ENCODE measurements around the gene ADAMTSL4.
"Not testable (repeated sequence)": the region's sequence is repeated elsewhere in the genome, so short reads cannot be mapped to it uniquely, and the experiment has no call there.

ADAMTSL4 gene

DNA sequence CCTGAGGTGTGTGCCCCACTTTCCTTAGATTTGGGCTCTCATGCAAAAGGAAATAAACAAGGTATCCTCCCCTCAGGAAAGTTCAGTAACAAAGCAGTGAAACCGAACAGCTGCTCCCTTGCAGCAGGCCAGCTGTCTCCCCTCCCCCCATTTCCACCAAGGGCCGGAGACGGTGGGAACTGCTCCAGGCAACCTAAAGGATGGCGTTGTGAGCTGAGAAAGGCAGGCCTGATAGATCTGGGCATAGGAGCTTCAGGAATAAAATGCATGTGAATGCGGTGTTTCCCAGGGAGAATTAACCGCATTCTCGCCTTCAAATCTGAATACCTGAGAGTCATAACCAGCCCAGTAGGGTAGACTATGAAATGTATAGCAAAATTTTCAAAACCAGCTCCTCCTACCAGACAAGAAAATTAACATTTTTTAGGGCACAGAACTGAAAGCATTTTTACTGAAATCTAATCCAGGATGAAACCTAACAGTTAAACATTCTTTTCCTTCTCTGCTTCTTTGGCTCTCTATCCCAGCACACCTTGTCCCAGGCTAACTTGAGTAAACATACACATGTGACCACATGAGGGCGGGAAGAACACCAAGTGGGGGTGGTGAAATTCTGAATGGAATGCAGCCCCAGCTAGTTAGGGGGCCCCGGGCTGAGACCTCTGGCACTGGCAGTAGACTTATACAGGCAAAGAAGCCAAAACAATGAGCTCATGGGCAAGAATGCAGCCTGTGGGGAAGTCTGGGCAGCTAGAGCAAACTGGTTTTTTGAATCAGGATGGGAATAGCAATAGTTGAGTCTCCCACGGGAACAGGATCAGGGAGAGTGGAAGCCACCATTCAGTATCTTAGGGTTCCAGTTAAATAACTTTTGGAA is 18.7 kb downstream of the ADAMTSL4 start:
- peak; percentile 51 for DNase-seq (ENCODE audit: low read depth)

DNA sequence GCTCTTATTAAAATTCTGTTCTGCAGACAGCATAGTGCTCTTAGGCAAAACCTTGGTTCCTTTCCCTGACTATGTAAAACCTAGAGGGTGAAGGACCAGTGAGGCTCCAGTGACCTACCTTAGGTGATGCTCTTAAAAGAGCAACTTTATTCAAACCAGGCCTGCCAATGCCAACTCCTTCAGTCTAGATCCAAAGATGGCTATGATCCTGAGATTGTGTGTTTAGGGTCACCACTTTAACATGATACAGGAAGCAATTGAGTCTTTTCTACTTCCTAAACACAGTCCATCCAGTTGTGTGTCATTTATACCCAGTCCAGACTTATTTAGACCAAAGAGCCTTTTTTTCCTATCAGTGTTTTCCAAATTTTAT is 19.4 kb downstream of the ADAMTSL4 start:
- DNase-seq (ENCODE audit: low read depth), result no peak

DNA sequence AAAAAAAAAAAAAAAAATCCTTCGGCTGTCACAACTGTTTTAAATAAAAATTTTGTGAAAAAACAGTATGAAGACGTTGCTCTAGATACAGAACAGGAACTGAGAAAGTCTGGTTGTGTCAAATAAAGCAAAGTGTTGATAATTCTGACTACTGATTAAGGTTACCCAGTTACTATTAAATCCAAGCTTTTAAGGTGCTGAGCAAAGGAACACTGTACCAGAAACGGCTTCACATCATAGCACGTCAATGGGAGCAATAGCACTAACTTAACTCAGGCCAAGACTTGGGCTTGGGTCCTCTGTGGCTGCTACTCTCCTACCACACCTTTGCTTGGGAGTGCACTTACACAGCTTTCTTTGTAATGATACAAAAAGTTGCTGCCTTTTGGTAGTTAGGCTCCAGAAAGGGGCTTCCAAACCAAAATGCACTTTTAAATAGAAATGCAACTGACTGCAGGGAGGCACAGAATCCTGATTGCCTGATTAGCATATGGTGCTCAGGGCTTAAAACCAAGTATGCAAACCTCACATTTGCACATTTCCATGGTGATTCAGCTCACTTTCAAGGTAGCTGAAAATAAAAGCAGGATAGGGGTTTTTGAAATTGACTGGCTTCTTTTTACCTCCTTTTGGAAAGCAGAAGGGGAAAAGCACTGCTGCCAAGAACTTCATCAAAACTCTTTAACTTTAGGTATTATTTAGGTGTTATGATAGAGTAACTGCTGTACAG is 23.9 kb downstream of the ADAMTSL4 start:
- no peak for DNase-seq (ENCODE audit: low read depth)

DNA sequence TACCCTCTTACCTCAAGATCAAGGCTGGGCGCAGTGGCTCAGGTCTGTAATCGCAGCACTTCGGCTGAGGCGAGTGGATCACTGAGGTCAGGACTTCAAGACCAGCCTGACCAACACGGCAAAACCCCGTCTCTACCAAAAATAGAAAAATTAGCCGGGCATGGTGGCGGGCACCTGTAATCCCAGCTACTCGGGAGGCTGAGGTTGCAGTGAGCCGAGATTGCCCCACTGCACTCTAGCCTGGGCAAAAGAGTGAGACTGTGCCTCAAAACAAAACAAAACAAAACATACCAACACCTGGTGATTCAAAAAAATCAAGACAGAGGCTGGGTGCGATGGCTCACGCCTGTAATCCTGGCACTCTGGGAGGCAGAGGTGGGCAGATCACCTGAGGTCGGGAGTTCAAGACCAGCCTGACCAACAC is 24.5 kb downstream of the ADAMTSL4 start:
- DNase-seq (ENCODE audit: low read depth), result not testable (repeated sequence)

DNA sequence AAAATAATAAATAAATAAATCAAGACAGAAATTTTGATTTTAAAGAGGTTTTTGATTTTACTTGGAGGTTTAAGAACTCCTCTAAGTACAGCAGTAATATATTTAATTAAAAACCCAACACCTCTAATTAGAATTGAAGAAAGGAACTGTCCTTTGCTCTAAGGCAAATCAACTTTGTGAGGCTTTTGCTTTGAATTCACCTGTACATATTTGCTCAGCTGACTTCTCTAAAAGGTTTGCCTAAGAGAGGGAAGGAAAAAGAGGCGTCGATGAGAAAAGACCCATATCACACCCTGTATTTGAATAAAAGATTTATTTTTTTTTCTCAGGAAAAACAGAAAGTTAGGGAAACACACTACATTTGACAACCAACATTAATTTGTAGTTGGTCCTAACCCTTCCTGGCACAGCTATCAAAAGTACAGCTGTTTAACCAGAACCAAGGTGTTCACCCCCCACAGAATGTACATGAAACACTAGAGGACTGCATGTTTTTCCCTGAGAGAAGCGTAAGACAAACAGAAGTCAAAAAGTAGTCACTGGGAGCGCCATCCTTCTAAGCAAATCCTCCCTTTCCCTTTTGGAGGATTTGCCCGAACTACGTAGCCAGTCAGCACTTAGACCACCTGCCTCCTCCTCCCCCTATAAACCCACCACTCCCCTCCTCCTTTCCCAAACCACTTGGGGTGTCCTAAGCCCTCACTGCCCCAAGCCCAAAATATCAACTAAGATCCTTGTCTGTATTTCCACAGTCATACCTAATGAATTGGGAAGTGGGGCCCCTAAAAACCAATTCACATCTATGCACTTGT is 25.3 kb downstream of the ADAMTSL4 start:
- DNase-seq (ENCODE audit: low read depth), result no peak

DNA sequence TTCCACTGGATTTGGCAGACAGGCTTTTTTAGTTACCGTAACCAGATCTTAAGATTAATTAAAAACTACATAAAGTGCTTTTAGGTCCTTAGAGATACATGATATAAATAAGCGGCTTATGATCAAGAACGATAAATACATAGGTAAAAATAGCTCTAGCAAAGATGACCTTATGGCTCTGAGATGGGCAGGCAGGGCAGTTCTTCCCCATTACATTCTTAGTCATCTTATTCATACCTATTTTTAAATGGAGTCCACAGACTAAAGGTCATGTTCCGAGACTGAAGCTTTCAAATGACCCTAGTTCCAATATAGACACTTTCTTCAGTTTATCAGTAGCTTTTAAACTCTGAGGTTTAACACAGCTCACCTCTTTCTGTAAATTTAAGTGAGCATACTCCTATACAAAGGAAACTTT is 25.9 kb downstream of the ADAMTSL4 start:
- no peak for DNase-seq (ENCODE audit: low read depth)

DNA sequence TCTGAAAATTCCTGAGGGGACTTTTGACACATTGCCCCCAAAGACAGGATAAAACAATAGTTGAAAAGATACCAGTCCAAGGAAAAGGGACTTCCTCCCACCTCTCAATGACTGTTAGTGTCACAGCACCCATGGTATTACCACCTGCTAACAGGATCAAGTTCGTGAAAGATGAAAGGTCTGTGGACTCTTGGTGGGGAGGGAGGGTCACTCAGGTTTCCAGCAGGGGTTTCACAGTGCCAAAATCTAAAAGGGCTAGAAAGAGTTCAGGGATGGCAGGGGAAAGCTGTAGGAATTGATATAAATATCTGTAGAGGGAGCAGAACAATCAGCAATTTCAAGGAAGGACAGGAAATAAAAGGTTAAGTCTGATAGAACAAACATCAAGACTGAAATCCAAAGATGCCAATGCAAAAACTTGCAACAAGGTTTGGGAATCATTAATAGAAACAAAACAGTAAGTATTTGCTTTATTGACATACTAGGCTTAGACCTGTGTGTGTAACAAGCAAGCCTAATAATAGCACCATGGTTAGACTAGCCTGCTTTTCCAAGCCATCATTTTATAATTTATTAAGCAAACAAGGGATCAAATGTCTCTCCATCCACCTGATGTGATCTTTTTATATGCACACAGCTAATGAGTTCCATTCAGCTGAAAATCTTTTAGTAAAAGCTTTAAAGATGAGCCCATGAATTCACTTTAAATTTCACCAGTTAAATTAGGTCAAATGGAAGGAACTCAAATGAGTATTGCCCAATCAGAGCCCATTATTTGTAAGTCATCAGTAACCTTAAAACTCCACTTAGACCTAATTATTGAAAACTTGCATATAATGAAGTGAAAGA is 26.5 kb downstream of the ADAMTSL4 start:
- no peak for DNase-seq (ENCODE audit: low read depth)

DNA sequence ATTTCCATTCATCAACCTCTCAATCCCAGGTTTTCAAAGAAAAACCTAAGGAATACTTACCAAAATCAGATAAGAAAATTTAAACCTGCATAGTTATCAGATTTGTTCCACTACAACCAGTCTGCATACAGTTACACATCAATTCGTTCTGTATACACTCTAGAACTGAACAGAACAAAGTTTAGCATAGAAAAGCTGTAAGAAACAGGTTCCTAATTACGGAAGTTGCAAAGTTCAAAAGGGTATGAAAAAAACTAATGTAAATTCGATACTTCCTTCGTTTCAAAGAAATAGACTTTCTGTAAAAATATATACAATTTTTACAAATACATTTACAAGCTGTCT is 27.1 kb downstream of the ADAMTSL4 start:
- no peak for DNase-seq (ENCODE audit: low read depth)

DNA sequence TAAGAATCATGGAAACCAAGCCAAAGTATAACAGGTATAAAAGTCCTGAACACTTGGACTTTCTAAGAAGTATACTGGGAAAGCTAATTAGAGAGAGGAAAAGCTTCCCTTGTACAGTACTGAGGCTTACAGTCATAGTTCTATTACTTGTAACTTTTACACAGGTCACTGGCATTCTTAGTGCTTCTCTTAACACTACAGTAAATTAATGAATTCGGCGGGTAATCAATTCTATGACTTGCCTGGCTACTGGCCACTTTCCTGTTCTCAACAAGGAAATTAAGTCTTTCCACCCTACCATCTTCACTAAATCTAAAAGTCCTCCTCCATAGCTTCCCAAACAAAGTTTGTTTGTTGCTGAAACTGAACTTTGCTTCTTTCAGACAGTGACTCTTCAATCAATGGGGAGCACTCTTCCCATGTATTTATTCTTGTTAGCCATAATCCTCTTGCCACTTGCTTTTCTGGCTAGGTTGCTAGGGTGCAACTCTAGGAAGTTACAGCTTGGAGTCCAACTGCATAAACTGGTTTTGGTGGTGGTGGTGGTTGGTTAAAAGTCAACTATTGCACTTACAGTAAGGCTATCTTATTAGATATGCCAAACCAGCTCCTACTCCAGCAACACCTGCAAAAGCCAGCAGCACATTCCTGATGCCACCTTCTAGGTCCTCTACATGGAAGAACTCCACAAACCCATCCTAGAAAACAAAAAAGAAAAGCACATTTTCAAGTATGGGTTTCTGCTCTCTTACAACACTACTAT is 27.8 kb downstream of the ADAMTSL4 start:
- DNase-seq (ENCODE audit: low read depth), result no peak

DNA sequence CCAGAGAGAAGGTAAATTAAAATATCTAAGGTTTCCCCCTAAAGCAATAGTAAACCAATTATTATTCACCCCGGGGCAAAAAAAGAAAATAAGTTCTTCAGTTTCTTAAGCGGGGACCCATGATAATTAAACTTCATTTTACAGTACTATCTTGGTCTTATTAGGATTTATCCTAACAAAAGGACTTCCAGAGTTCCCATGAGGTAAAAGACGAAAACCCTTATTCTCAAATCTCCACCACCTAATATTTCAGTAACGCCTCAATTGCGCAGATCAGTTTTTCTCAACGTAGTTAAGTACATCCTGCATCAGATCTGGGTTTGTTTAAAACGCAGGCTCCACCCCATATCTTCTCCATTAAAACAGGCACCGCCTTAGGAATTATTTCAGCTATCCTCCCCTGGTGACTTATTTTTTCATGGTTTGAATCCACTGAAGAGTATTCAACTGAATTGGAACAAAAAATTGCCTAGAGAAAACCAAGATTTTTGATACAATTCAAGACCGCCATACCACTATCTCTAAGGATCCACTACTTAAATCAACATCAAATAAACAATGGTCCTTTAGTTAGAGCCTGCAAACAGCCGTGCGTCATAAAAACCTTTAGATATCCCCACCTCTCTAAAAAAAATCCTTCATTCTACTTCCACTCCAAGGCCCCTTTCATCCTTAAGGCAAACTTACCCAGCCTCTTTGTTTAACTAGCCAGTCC is 28.5 kb downstream of the ADAMTSL4 start:
- DNase-seq (ENCODE audit: low read depth), result no peak

DNA sequence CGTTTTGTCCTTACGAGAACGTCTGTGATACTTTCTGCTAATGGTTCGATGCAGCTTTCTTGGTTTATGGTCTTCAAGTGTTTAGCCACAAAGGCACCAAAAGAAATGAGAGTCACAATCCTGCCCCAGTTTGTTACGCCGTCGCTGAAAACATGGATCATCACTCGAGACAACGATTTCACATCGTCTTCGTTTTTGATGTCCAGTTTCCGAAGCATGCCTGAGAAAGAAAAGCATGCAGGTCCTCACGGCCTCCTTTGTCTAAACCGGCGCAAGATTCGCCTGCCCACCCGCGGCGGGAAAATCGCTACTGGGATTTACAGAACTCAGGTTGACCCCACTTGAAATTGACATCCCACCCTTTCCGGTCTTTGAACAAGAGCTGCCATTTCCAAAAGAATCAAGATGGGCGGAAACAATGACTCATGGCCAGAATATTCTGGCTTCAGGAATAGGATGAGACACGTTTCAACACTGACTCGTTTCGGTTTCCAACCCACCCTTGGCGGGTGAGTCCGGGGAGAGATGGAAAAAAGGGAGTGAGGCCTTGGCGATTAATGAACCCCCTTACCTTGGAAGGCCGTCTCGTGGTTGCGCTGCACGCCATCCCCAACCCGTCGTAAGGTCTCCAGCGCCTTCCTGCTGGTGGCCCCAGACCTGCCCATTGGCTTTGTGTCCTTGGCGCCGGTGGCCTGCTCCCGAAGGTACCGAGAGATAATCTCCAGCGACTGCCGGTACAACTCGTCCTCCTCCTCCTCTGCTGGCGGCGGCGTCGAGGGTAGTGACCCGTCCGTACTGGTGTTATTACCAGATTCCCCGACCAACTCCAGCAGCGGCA is 29.3 kb downstream of the ADAMTSL4 start:
- peak; percentile 43 for DNase-seq (ENCODE audit: low read depth)

DNA sequence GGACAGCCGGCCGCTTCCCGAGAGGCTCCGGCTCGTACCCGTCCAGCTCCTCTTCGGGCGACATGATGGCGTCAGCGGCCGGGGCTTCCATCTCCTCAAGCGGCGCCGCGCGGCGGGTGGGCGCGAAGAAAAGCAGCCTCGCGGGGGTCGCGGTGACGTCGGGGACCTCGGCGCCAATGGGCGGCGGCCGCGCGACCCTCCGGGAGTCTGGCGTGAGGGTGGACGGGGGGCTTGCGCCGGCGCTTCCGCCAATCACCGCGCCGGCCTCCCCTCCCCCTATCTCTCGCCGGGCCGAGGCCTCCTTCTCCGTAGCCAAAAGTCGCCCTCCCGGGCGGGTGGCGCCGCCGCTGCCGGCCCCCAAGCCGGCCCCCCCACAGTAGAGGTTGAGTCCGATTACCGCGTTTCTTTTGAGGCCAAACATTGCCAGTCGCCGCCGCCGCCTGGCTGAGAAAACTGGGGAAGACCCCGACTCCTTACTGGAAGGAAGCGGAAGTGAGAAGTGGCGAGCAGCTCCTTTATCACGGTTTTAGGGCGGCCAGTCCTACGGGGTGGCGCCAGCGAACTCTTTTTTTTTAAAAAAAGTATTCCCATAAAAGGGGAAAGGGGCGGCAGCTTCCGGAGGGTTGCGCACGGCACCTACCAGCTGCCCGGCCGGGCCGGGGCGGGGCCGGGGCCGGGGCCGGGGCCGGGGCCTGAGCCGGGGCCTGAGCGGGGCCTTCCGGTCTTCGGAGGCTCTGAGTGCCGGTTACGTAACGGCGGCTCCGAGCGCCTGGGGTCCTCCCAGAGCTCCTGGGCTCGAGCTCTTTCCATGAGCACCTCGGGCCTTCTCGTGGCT is 30.1 kb downstream of the ADAMTSL4 start, which contains the start of gene MCL1:
Gene MCL1 (minus strand): TSS at position 501 of the 835 bp plus-strand sequence. CDS start 80 bp downstream, at position 421.
- peak; percentile 87 for DNase-seq (ENCODE audit: low read depth)

DNA sequence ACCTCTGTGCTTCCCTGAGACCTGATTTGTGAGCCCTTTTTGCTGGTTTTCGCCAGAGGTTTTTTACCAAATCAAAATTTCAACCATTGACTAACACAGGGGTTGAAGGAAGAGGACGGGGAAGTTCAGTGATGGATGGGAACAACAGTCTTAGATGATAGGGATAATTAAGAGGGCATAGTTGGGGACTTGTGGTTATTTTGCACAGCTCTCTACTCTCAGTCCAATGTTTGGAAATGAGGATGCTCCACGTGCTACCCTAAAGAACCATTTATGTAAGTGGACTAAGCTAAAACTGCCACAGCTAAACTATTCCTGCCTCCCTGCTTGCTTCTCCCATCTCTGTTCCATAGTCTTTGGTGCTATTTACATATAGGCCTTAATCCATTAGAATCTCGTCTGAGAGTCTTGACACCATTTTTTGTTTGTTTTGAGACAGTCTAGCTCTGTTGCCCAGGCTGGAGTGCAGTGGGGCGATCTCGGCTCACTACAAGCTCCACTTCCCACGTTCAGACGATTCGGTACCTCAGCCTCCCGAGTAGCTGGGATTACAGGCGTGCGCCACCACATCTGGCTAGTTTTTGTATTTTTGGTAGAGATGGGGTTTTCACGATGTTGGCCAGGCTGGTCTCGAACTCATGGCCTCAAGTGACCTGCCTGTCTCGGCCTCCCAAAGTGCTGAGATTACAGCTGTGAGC is 30.9 kb downstream of the ADAMTSL4 start:
- no peak for DNase-seq (ENCODE audit: low read depth)

DNA sequence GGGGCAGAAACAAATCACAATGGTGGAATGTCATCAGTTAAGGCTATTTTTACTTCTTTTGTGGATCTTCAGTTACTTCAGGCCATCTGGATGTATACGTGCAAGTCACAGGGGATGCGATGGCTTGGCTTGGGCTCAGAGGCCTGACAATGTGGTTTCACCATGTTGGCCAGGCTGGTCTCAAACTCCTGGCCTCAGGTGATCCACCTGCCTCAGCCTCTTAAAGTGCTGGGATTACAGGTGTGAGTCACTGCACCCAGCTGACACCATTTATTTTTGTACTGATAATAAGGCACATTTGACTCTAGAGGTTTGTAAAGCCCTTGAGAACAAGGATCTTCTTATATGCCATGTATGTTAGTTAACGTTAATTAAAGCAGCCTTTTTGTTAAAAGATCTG is 31.8 kb downstream of the ADAMTSL4 start:
- DNase-seq (ENCODE audit: low read depth), result not testable (repeated sequence)

DNA sequence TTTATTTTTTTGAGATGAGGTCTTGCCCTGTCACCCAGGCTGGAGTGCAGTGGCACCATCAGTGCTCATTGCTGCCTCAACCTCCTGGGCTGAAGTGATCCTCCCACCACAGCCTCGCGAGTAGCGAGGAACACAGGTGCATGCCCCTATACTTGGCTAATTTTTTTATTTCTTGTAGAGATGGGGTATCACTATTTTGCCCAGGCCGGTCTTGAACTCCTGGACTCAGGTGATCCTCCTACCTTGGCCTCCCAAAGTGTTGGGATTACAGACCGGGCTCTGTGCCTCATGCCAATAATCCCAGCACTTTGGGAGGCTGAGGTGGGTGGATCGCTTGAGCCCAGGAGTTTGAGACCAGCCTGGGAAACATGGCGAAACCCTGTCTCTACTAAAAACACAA is 32.2 kb downstream of the ADAMTSL4 start:
- not testable (repeated sequence) for DNase-seq (ENCODE audit: low read depth)

DNA sequence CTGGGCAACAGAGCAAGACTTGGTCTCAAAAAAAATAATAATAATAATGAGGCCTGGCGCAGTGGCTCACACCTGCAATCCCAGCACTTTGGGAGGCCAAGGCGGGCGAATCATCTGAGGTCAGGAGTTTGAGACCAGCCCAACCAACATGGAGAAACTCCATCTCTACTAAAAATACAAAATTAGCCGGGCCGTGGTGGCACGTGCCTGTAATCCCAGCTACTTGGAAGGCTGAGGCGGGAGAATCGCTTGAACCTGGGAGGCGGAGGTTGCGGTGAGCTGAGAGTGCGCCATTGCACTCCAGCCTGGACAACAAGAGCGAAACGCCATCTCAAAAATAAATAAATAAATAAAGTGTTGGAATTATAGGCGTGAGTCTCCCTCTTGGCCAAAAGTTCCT is 32.8 kb downstream of the ADAMTSL4 start:
- DNase-seq (ENCODE audit: low read depth), result not testable (repeated sequence)

DNA sequence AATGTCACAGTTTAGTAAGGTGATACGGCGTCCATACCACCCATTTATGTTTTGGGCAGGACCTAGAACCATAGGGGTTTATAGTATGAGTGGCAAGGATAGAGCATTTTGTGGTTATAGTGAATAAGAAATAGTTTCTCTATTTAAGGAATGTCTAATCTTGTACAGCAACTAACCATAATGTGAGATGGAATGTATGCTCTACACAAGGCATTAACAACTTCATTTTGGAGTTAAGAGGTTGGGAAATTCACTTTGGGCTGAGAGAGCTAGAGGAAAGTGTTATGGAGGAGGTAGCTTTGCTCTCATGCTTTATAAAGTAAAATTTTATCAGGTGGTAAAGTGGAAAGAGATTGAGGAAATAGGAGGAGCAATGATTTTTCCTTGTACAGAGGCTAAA is 33.2 kb downstream of the ADAMTSL4 start:
- no peak for DNase-seq (ENCODE audit: low read depth)

Data from activated T-cell treated with anti-CD3 and anti-CD28 coated beads for 48 hours (primary cell).